A172 (cell line): ENCODE results near the gene RTL10. TPM values are rescaled to one million over a fixed set of nuclear protein-coding genes. Genes with fewer than 3 reads are reported as not detected.
A peak's percentile ranks its signal among the peaks of the same experiment; 100 is the strongest.

Source experiments
- DNase-seq: peaks from one replicate; pipeline ENCODE4 v3.0.0-alpha.2; 2015; ENCODE audit warnings: low spot score
- total RNA-seq: library from RNA; depleted of rRNA; stranded (reverse); fragments of >200 nt; shearing (Covaris generic); gene quantifications from 2 replicates; pipeline ENCODE4 v1.2.3, GENCODE V29; 2014; rRNA removed

Gene RTL10
- 8.5 and 11.7 TPM in 2 replicates for total RNA-seq

- DNase-seq, result peak; percentile 78
Measured at GRCh38 chr22:19854778-19855503, at the start of gene RTL10, which contains the start of gene GNB1L. Gene RTL10 (minus strand): TSS chr22:19854874. CDS start chr22:19852261, 2,613 bp downstream. Gene GNB1L (minus strand): TSS chr22:19854874. CDS start chr22:19821355, 33,519 bp downstream.

GRCh38 chr22:19904174-19904856 lies 49.6 kb upstream of the RTL10 start:
- DNase-seq, result no peak

- no peak for DNase-seq
Measured at GRCh38 chr22:19903513-19903912, 48.8 kb upstream of the RTL10 start.

- DNase-seq, result no peak
Measured at GRCh38 chr22:19903031-19903430, 48.4 kb upstream of the RTL10 start.

- no peak for DNase-seq
Measured at GRCh38 chr22:19902245-19902715, 47.6 kb upstream of the RTL10 start.

GRCh38 chr22:19901577-19902244 lies 47.0 kb upstream of the RTL10 start:
- DNase-seq, result no peak

- no peak for DNase-seq
Measured at GRCh38 chr22:19900707-19901436, 46.2 kb upstream of the RTL10 start.

GRCh38 chr22:19898831-19899567 lies 44.3 kb upstream of the RTL10 start:
- no peak for DNase-seq

- DNase-seq, result no peak
Measured at GRCh38 chr22:19898145-19898544, 43.5 kb upstream of the RTL10 start.

- DNase-seq, result no peak
Measured at GRCh38 chr22:19897726-19898125, 43.1 kb upstream of the RTL10 start.

- DNase-seq, result no peak
Measured at GRCh38 chr22:19896665-19897355, 42.1 kb upstream of the RTL10 start.

GRCh38 chr22:19895160-19895849 lies 40.6 kb upstream of the RTL10 start:
- DNase-seq, result no peak

- DNase-seq, result no peak
Measured at GRCh38 chr22:19893363-19893762, 38.7 kb upstream of the RTL10 start.

GRCh38 chr22:19892925-19893324 lies 38.3 kb upstream of the RTL10 start:
- no peak for DNase-seq

- DNase-seq, result peak; percentile 45
Measured at GRCh38 chr22:19892257-19892879, 37.7 kb upstream of the RTL10 start.

GRCh38 chr22:19891317-19892256 lies 36.9 kb upstream of the RTL10 start:
- peak; percentile 88 for DNase-seq

- no peak for DNase-seq
Measured at GRCh38 chr22:19890502-19891316, 36.0 kb upstream of the RTL10 start.
